Psoas muscle (tissue), 8 donors: ENCODE measurements around the gene NEDD9. TPM values are rescaled to one million over a fixed set of nuclear protein-coding genes. Genes with fewer than 3 reads are reported as not detected.

Experiments used
- ATAC-seq, 4 donors: fragments of 200-7000 bp; cut with Tn5 transposase; one replicate each; pipeline ENCODE4 v1.9.1; 2020; ENCODE audit warnings: moderate library complexity in 3 of 4, mild to moderate bottlenecking in 2 of 4
- DNase-seq, 2 donors: peaks; one replicate each; pipeline ENCODE4 v3.0.0-alpha.2; 2020
- H3K27ac ChIP-seq: fragments of 200-600 bp; one replicate; pipeline ENCODE4 v1.8.0; 2022
- H3K27me3 ChIP-seq, 3 donors: fragments of 200-600 bp in 1 of 3; one replicate each; pipeline versions ENCODE4 v1.6.1 to v1.8.0; 2013 to 2022; ENCODE audit warnings: low read length in 2 of 3, mild to moderate bottlenecking in 2 of 3, moderate library complexity in 1 of 3; ENCODE audit not compliant: insufficient read depth in 3 of 3
- H3K36me3 ChIP-seq, 2 donors: fragments of 200-600 bp in 1 of 2; one replicate each; pipeline versions ENCODE4 v1.6.1 to v1.8.0; 2013 to 2022; ENCODE audit warnings: low read depth in 1 of 2, mild to moderate bottlenecking in 1 of 2, moderate library complexity in 1 of 2; ENCODE audit not compliant: insufficient read depth in 1 of 2
- H3K4me1 ChIP-seq: fragments of 200-600 bp; one replicate; pipeline ENCODE4 v1.8.0; 2022
- H3K4me3 ChIP-seq: fragments of 200-600 bp; one replicate; pipeline ENCODE4 v1.8.0; 2022; ENCODE audit warnings: mild to moderate bottlenecking
- H3K9me3 ChIP-seq: fragments of 200-600 bp; one replicate; pipeline ENCODE4 v1.8.0; 2022
- CTCF ChIP-seq: fragments of 200-600 bp; IDR thresholded peaks from one replicate; pipeline ENCODE4 v1.8.0; 2022; ENCODE audit warnings: antibody characterized with exemption
- WGBS, 3 donors: extraction: QIAGEN DNeasy Blood & Tissue Kit; methylation state at CpG; one replicate each; pipeline versions ENCODE4 v1.1.6 to v1.1.7; 2013; 5-methylcytosine and 5-hydroxymethylcytosine counted together
- intact Hi-C, 2 donors: fragments of 100-400 bp; cut with DNase I; formaldehyde crosslinking; loops; one replicate each; pipeline versions ENCODE4 v1.11.0 to v1.14.2; 2022
- polyA plus RNA-seq, 3 donors: library from polyadenylated mRNA; stranded (reverse); fragments of 200-250 nt; gene quantifications; one replicate each; pipeline ENCODE4 v1.2.3, GENCODE V29; 2013
- total RNA-seq, 4 donors: library from RNA; stranded (reverse); fragmentation: NEBNext Ultra II Directional in 2 of 4; extraction: Animal tissue kit (Norgen Biotek cat#: 25700) in 2 of 4; gene quantifications; one replicate each; pipeline versions ENCODE4 v1.2.1 to v1.2.4, GENCODE V29; 2021 to 2023
- donor health status: healthy with polysubstance abuse.
- donor health status: DM: no; HTN: no; CAD: no; lungs with moderate emphysema.
- donor health status: Bipolar disorder and iron deficiency.
- donor health status: healthy.
- donor health status: DM: yes; HTN: yes; CAD: no.
- donor health status: DM: no; HTN: no; CAD: no.
- donor health status: DM: no; HTN: no; CAD: no.
- donor health status: DM: yes; HTN: yes; CAD: no.

NEDD9 gene
- total and polyA plus RNA-seq, 7 donors = 9.0 to 15.7 (median 11.2) TPM

GRCh38 chr6:11264100-11264499 lies 31.6 kb upstream of the NEDD9 start:
- WGBS, 3 donors = 93 to 96% (median 94%) methylated on average over 6 of the region's 6 CpGs
- TF ChIP-seq CTCF = no peak
- Histone ChIP-seq H3K27me3 (no peaks in the 10 kb centered on the region), H3K9me3 (no peaks in the 10 kb centered on the region), H3K27ac (peak overlapping the region; percentile 68), H3K4me1 (peaks cover 11% of the 10 kb centered on the region), H3K36me3 (no peaks in the 10 kb centered on the region), H3K4me3 (no peak overlapping the region)
- intact Hi-C loops = no loop called here
- DNase-seq (no peak), ATAC-seq (no peak)

- H3K27ac ChIP-seq = peak overlapping the region; percentile 68
- H3K9me3 ChIP-seq = no peaks in the 10 kb centered on the region
- peaks cover 11% of the 10 kb centered on the region for H3K4me1 ChIP-seq
- intact Hi-C loops = no loop called here
- peak; percentile 46 to 70 for DNase-seq
- H3K27me3 ChIP-seq = no peaks in the 10 kb centered on the region
- H3K4me3 ChIP-seq = peak overlapping the region; percentile 9
- WGBS, 3 donors = 4 to 10% (median 10%) methylated on average over 5 of the region's 5 CpGs
- H3K36me3 ChIP-seq = no peaks in the 10 kb centered on the region
- peak; percentile 66 to 75 (median 74) for ATAC-seq
- no peak for TF ChIP-seq CTCF
Measured at GRCh38 chr6:11263291-11263775, 30.9 kb upstream of the NEDD9 start.

GRCh38 chr6:11262242-11262641 lies 29.8 kb upstream of the NEDD9 start:
- intact Hi-C loops = no loop called here
- H3K4me1 ChIP-seq = peaks cover 11% of the 10 kb centered on the region
- H3K27me3 ChIP-seq = no peaks in the 10 kb centered on the region
- no peaks in the 10 kb centered on the region for H3K9me3 ChIP-seq
- H3K4me3 ChIP-seq = no peak overlapping the region
- H3K36me3 ChIP-seq = no peaks in the 10 kb centered on the region
- no peak for TF ChIP-seq CTCF
- ATAC-seq (no peak), DNase-seq (no peak)
- 52 to 77% (median 65%) methylated on average over 4 of the region's 4 CpGs for WGBS, 3 donors
- no peak overlapping the region for H3K27ac ChIP-seq

GRCh38 chr6:11260249-11261038 lies 28.0 kb upstream of the NEDD9 start:
- ATAC-seq = no peak
- WGBS, 3 donors = 96 to 97% (median 96%) methylated on average over 4 of the region's 4 CpGs
- Histone ChIP-seq H3K9me3 (no peaks in the 10 kb centered on the region), H3K27me3 (no peaks in the 10 kb centered on the region), H3K4me3 (no peak overlapping the region), H3K36me3 (no peaks in the 10 kb centered on the region), H3K27ac (no peak overlapping the region), H3K4me1 (peaks cover 11% of the 10 kb centered on the region)
- no peak for DNase-seq
- intact Hi-C loops = no loop called here
- TF ChIP-seq CTCF = no peak
